SU-DHL-6 (cell line): ENCODE data around the gene CEL.
"Not testable (repeated sequence)": the region's sequence is repeated elsewhere in the genome, so short reads cannot be mapped to it uniquely, and the experiment has no call there.

ENCODE experiments used
- H2AFZ ChIP-seq: fragments of 200-600 bp; sonication (generic); 2 replicates; pipeline ENCODE4 v1.6.1; 2014; ENCODE audit warnings: low read depth, mild to moderate bottlenecking, moderate library complexity, mixed read lengths, antibody characterized with exemption, low read length; ENCODE audit not compliant: severe bottlenecking
- H3F3A ChIP-seq: fragments of 200-600 bp; shearing (Covaris generic); 2 replicates; pipeline ENCODE4 v1.6.0; 2016; ENCODE audit warnings: antibody characterized with exemption, mild to moderate bottlenecking; ENCODE audit not compliant: insufficient read depth
- H3K27ac ChIP-seq: fragments of 200-600 bp; sonication (generic); 2 replicates; pipeline ENCODE4 v1.5.1; 2016; ENCODE audit warnings: low read depth, mild to moderate bottlenecking, low read length, moderate library complexity, mixed read lengths
- H3K27me3 ChIP-seq: fragments of 200-600 bp; sonication (generic), shearing (Covaris generic); 2 replicates; pipeline ENCODE4 v1.6.0; 2014; ENCODE audit warnings: mild to moderate bottlenecking, low read length
- H3K36me3 ChIP-seq: fragments of 200-600 bp; sonication (generic); 2 replicates; pipeline ENCODE4 v1.6.1; 2014; ENCODE audit warnings: mild to moderate bottlenecking, low read length, mixed read lengths
- H3K4me2 ChIP-seq: fragments of 300-600, 200-600 bp; shearing (Covaris generic), sonication (generic); 2 replicates; pipeline ENCODE4 v1.6.0; 2014; ENCODE audit warnings: low read length, low read depth, mild to moderate bottlenecking; ENCODE audit not compliant: poor library complexity, severe bottlenecking
- H3K4me3 ChIP-seq: fragments of 200-600 bp; sonication (generic); 2 replicates; pipeline ENCODE4 v1.5.1; 2014; ENCODE audit warnings: antibody characterized with exemption, low read length, mild to moderate bottlenecking, mixed read lengths; ENCODE audit not compliant: insufficient read depth, poor library complexity, severe bottlenecking
- H3K79me2 ChIP-seq: fragments of 200-600 bp; sonication (generic); 2 replicates; pipeline ENCODE4 v1.6.1; 2014; ENCODE audit warnings: mild to moderate bottlenecking, low read length, moderate library complexity; ENCODE audit not compliant: insufficient read depth
- H3K9ac ChIP-seq: fragments of 200-600 bp; sonication (generic); 2 replicates; pipeline ENCODE4 v1.7.0; 2014; ENCODE audit warnings: mild to moderate bottlenecking, low read length
- H3K9me2 ChIP-seq: fragments of 200-600 bp; sonication (generic); replicated peaks from 2 replicates; pipeline ENCODE4 v1.6.1; 2014; ENCODE audit warnings: low read length; ENCODE audit not compliant: insufficient read depth
- H3K9me3 ChIP-seq: fragments of 200-600 bp; sonication (generic); 2 replicates; pipeline ENCODE4 v1.6.1; 2014; ENCODE audit warnings: low read length, mixed read lengths; ENCODE audit not compliant: insufficient read depth
- H4K20me1 ChIP-seq: fragments of 200-600 bp; sonication (generic); 2 replicates; pipeline ENCODE4 v1.6.1; 2014; ENCODE audit warnings: low read depth, mild to moderate bottlenecking, antibody characterized with exemption, low read length, moderate library complexity, mixed read lengths
- CTCF ChIP-seq: fragments of 200-600 bp; sonication (generic); IDR thresholded peaks from one replicate; pipeline ENCODE4 v1.5.1; 2017; ENCODE audit warnings: antibody characterized with exemption, mild to moderate bottlenecking, low read length, moderate library complexity; ENCODE audit not compliant: insufficient read depth, poor library complexity, severe bottlenecking
- EZH2phosphoT487 ChIP-seq: fragments of 200-600 bp; sonication (generic), shearing (Covaris generic); conservative IDR thresholded peaks from 2 replicates; pipeline ENCODE4 v1.6.1; 2018; ENCODE audit warnings: mild to moderate bottlenecking, antibody characterized with exemption, low read length, moderate library complexity, mixed read lengths

CEL gene

GRCh38 chr9:133083688-133084087 lies 21.9 kb downstream of the CEL start:
- not testable (repeated sequence) for H3F3A ChIP-seq, H3K36me3 ChIP-seq, H3K9me3 ChIP-seq, H3K27me3 ChIP-seq, H3K4me2 ChIP-seq, H4K20me1 ChIP-seq, H3K9me2 ChIP-seq, H3K27ac ChIP-seq, H3K9ac ChIP-seq, H2AFZ ChIP-seq, H3K4me3 ChIP-seq, H3K79me2 ChIP-seq

DNA sequence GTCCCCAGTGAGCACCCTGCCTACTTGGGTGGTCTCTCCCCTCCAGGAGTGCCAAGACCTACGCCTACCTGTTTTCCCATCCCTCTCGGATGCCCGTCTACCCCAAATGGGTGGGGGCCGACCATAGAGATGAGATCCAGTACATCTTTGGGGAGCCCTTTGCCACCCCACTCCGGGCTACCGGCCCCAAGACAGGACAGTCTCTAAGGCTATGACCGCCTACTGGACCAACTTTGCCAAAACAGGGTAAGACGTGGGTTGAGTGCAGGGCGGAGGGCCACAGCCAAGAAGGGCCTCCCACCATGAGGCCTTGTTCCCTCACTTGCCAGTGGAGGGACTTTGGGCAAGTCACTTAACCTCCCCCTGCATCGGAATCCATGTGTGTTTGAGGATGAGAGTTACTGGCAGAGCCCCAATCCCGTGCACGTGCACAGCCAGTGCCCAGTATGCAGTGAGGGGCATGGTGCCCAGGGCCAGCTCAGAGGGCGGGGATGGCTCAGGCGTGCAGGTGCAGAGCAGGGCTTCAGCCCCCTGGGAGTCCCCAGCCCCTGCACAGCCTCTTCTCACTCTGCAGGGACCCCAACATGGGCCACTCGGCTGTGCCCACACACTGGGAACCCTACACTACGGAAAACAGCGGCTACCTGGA lies 24.6 kb downstream of the CEL start:
- H3K9me3 ChIP-seq, H3K27me3 ChIP-seq, H3K79me2 ChIP-seq, H4K20me1 ChIP-seq, H3K4me3 ChIP-seq, H2AFZ ChIP-seq, H3K4me2 ChIP-seq, H3K36me3 ChIP-seq, H3K27ac ChIP-seq, H3K9ac ChIP-seq, H3K9me2 ChIP-seq, H3F3A ChIP-seq: not testable (repeated sequence)

DNA sequence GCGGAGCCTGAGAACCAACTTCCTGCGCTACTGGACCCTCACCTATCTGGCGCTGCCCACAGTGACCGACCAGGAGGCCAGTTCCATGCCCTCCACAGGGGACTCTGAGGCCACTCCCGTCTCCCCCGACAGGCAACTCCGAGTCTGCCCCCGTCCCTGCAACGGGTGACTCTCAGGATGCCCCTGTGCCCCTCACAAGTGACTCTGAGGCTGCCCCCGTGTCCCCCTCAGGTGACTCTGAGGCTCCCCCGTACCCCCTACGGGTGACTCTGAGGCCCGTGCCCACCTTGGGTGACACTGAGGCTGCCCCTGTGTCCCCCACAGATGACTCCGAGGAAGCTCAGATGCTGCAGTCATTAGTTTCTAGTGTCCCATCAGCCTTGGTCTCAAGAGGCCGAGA lies 25.1 kb downstream of the CEL start:
- H3K9me3 ChIP-seq = no peaks in the 10 kb centered on the region
- no peaks in the 10 kb centered on the region for H3K27me3 ChIP-seq
- no peak for TF ChIP-seq EZH2phosphoT487
- TF ChIP-seq CTCF = no peak
- no peak overlapping the region for H3K4me3 ChIP-seq
- no peak overlapping the region for H3K4me2 ChIP-seq
- H2AFZ ChIP-seq = no peak overlapping the region
- no peaks in the 10 kb centered on the region for H3K9me2 ChIP-seq
- H3K9ac ChIP-seq = no peak overlapping the region
- no peaks in the 10 kb centered on the region for H3K36me3 ChIP-seq
- H3K79me2 ChIP-seq = no peaks in the 10 kb centered on the region
- no peaks in the 10 kb centered on the region for H3F3A ChIP-seq
- no peak overlapping the region for H3K27ac ChIP-seq
- no peaks in the 10 kb centered on the region for H4K20me1 ChIP-seq

- H3K79me2 ChIP-seq = no peaks in the 10 kb centered on the region
- no peaks in the 10 kb centered on the region for H3F3A ChIP-seq
- H4K20me1 ChIP-seq = no peaks in the 10 kb centered on the region
- no peak overlapping the region for H2AFZ ChIP-seq
- no peak overlapping the region for H3K9ac ChIP-seq
- no peak overlapping the region for H3K4me2 ChIP-seq
- H3K9me3 ChIP-seq = no peaks in the 10 kb centered on the region
- no peaks in the 10 kb centered on the region for H3K27me3 ChIP-seq
- no peaks in the 10 kb centered on the region for H3K36me3 ChIP-seq
- H3K4me3 ChIP-seq = no peak overlapping the region
- no peak overlapping the region for H3K27ac ChIP-seq
- no peaks in the 10 kb centered on the region for H3K9me2 ChIP-seq
- TF ChIP-seq CTCF = no peak
- no peak for TF ChIP-seq EZH2phosphoT487
Observed at GRCh38 chr9:133087429-133088145, 25.8 kb downstream of the CEL start.
